Measurements from ENCODE around the gene REG4.

Gene REG4

GRCh38 chr1:119779869-119780356 lies 31.3 kb downstream of the REG4 start:
- peak; percentile 32 for DNase-seq (ENCODE audit: low spot score)

GRCh38 chr1:119778886-119779560 lies 32.2 kb downstream of the REG4 start:
- DNase-seq (ENCODE audit: low spot score), result no peak

- DNase-seq (ENCODE audit: low spot score), result no peak
Measured at GRCh38 chr1:119778359-119778758, 32.9 kb downstream of the REG4 start.

- no peak for DNase-seq (ENCODE audit: low spot score)
Measured at GRCh38 chr1:119774746-119775490, 36.3 kb downstream of the REG4 start.

- DNase-seq (ENCODE audit: low spot score), result peak; percentile 34
Measured at GRCh38 chr1:119773711-119774241, 37.5 kb downstream of the REG4 start.

GRCh38 chr1:119772298-119772697 lies 39.0 kb downstream of the REG4 start:
- no peak for DNase-seq (ENCODE audit: low spot score)

GRCh38 chr1:119771770-119772169 lies 39.5 kb downstream of the REG4 start:
- no peak for DNase-seq (ENCODE audit: low spot score)

GRCh38 chr1:119771016-119771415 lies 40.2 kb downstream of the REG4 start:
- DNase-seq (ENCODE audit: low spot score), result no peak

GRCh38 chr1:119768778-119769177 lies 42.5 kb downstream of the REG4 start, which contains the start of gene HMGCS2:
Gene HMGCS2 (minus strand): TSS chr1:119768905. CDS start chr1:119768844, 61 bp downstream.
- no peak for DNase-seq (ENCODE audit: low spot score)

GRCh38 chr1:119767486-119767885 lies 43.8 kb downstream of the REG4 start:
- no peak for DNase-seq (ENCODE audit: low spot score)

GRCh38 chr1:119766374-119766794 lies 44.9 kb downstream of the REG4 start:
- no peak for DNase-seq (ENCODE audit: low spot score)

- DNase-seq (ENCODE audit: low spot score), result no peak
Measured at GRCh38 chr1:119764220-119764619, 47.0 kb downstream of the REG4 start.

- DNase-seq (ENCODE audit: low spot score), result no peak
Measured at GRCh38 chr1:119762953-119763352, 48.3 kb downstream of the REG4 start.

GRCh38 chr1:119762409-119762808 lies 48.9 kb downstream of the REG4 start:
- no peak for DNase-seq (ENCODE audit: low spot score)

GRCh38 chr1:119758584-119758983 lies 52.7 kb downstream of the REG4 start:
- no peak for DNase-seq (ENCODE audit: low spot score)

GRCh38 chr1:119752592-119752991 lies 58.7 kb downstream of the REG4 start:
- DNase-seq (ENCODE audit: low spot score), result no peak

- no peak for DNase-seq (ENCODE audit: low spot score)
Measured at GRCh38 chr1:119748040-119748439, 63.2 kb downstream of the REG4 start.

GRCh38 chr1:119747451-119747850 lies 63.8 kb downstream of the REG4 start:
- no peak for DNase-seq (ENCODE audit: low spot score)

- DNase-seq (ENCODE audit: low spot score), result no peak
Measured at GRCh38 chr1:119745034-119745433, 66.2 kb downstream of the REG4 start.

GRCh38 chr1:119744598-119744942 lies 66.7 kb downstream of the REG4 start:
- DNase-seq (ENCODE audit: low spot score), result no peak

Data from AG08396 (cell line).